IPS-18c (cell line): Measurements from ENCODE around the gene BBS2.

ENCODE experiments used
- H3K4me3 ChIP-seq: 2 replicates; pipeline ENCODE4 v1.7.0; 2013; ENCODE audit warnings: low read depth, mild to moderate bottlenecking, low read length, moderate library complexity; ENCODE audit not compliant: insufficient read depth
- H3K9me3 ChIP-seq: one replicate; pipeline ENCODE4 v1.6.1; 2013; ENCODE audit warnings: mild to moderate bottlenecking, low read length, moderate library complexity; ENCODE audit not compliant: control insufficient read depth, insufficient read depth

Gene BBS2

DNA sequence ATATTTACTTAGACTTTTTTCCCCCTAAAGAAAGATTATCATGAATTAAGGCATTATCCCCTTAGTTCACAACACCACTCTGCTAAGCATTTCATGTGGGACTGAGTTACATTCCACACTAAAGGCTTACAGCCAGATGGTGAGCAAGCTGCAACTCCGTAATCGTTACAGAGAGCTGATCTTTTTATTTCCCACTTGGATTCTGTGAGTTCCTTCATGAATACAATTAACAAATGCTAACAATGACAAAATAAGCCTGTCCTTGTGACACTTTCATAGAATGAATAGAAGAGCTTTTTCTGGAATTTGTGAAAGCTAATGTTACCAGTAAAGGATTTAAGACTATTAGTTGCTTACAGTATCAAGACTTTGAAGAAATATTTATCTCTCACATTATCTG lies 59.7 kb downstream of the BBS2 start:
- Histone ChIP-seq H3K4me3 (no peak overlapping the region), H3K9me3 (no peaks in the 10 kb centered on the region)

DNA sequence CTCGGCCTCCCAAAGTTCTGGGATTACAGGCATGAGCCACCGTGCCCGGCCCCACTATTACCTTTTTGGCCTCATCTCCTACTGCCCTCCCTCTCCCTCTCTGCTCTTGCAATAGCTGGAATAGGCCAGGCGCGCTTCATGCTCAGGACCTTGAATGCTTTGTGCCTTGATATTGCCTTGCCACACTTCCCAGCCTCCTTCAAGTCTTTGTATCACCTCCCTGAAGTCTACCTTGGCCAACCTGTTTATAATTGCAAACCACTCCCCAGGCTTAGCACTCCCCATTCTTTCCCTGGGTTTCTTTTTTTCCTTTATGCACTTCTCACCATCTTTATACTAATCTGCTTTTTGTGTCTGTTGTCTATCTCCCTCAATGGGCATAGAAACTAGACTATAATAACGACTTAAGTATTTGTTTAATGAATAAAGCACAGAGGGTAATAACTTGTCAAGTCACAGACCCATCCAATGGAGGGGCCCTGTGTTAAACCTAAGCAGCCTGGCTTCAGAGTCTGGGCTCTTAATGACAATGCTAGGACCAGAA lies 61.8 kb downstream of the BBS2 start:
- H3K9me3 ChIP-seq, result no peaks in the 10 kb centered on the region
- H3K4me3 ChIP-seq, result no peak overlapping the region

- Histone ChIP-seq H3K9me3 (no peaks in the 10 kb centered on the region), H3K4me3 (peak overlapping the region; percentile 96)
These were observed 67.8 kb downstream of the BBS2 start for GRCh38 chr16:56451753-56452689.

DNA sequence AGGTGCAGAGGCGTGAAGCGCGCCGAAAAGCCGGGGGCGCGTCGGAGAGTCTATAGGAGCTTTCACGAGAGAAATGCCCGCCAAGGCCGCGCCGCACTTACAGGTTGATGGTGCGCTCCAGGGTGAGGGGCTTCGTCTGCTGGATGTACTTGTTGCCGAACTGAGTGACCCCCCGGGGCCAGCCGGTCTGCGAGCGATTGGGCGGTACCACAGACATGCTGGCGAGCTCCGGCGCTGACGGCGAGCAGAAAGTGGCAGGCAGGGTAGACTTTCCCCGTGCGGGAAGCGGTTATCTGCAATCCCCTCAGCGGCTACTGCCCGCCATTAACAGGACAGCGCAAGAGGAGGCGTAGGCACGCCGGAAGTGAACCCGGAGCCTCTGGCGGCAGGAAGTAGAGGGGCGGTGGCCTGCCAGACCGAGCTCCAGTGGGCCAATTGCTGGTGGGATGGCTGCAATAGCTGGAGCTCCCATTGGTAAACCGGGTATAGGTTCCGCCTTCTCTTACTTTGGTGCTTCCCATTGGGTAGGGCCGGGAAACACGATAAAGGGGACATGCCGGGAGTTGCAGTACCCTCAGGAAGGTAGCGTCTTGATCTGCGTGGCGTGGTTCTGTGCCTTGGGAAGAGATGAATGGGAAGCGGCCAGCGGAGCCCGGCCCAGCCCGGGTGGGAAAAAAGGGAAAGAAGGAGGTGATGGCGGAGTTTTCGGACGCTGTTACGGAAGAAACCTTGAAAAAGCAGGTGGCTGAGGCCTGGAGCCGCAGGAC lies 68.7 kb downstream of the BBS2 start, which contains the start of the genes NUDT21 and OGFOD1:
TSS of gene NUDT21 (minus strand) at position 347 of the 767 bp plus-strand sequence. CDS start at position 217, 130 bp downstream.
TSS of gene OGFOD1 (plus strand) at position 569 of the 767 bp plus-strand sequence. CDS start at position 628, 59 bp downstream.
- Histone ChIP-seq H3K9me3 (no peaks in the 10 kb centered on the region), H3K4me3 (peak within 1 kb of the TSS; percentile 96)

DNA sequence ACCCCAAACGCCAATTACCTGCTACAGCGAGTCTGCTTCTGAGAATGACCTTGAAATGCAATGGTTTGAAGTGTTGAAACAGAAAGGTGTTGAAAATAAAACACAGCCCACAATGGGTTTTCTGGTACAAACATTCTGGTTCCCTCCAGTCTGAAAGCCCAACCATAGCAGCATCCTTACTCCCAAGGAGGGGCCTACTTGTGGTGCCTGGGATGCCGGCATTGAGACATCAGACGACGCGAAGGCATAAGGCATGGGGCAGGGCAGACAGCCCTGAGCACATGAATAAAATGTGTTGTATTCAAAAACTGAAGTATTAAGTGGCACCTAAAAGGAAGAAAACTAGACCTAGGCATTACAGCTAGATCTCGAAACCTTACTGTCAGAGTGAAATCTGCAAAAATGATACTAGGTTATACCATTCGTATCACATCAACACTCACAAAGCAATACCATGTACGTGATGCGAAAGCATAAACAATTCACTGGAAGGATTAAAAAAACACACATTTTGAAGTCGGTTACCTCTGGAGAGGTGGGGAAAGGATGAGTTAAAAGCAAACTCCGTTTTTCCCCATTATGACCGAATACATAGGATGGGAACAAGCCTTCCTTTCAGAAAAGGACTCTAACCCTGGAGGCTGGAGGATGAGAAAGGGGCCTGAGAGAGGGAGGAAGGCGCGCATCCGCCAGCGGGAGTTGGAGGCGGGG lies 69.4 kb downstream of the BBS2 start:
- Histone ChIP-seq H3K9me3 (no peaks in the 10 kb centered on the region), H3K4me3 (peak overlapping the region; percentile 96)

DNA sequence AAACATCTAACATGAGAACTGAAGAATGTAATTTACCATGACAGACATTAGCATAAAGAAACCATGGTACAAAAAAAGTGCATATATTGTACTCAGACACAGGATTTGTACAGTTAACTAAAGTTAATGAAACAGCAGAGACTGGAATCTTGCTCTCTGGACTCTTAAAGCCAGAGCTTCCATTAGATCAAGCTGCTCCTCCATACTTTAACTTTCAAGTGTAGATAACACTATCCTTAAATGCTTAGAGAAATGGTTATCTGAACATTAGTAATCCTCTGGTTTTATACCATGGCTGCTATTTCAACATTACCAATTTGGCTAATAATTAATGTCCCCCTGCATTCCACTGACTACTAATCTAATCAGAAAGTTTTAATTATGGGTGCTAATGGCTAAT lies 71.8 kb downstream of the BBS2 start:
- Histone ChIP-seq H3K4me3 (no peak overlapping the region), H3K9me3 (no peaks in the 10 kb centered on the region)

- H3K4me3 ChIP-seq, result no peak overlapping the region
- H3K9me3 ChIP-seq, result no peaks in the 10 kb centered on the region
These were observed 72.5 kb downstream of the BBS2 start for GRCh38 chr16:56447286-56447685.

GRCh38 chr16:56438038-56438437 lies 81.8 kb downstream of the BBS2 start:
- H3K9me3 ChIP-seq, result no peaks in the 10 kb centered on the region
- no peak overlapping the region for H3K4me3 ChIP-seq

DNA sequence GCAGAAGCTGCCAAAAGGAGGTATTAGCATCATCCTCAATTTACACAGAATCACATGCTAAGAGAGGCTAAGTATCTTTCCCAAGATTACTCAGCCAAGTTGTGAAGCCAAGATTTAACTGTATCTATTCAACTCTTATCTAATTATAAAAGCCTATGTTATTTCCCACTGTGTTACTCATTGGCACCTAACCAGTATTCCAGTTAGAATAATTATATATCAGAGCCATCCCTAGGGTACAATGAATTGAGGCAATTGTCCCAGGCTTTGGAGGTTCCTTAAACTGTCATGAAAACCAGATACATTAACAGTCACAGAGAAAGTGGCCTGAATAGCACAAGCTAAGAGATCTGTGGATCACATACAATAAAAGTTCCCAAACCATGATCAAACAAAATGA lies 83.6 kb downstream of the BBS2 start:
- H3K9me3 ChIP-seq, result no peaks in the 10 kb centered on the region

More for the DNA sequence above, 83.6 kb downstream of the BBS2 start:
- H3K4me3 ChIP-seq, result no peak overlapping the region
